HG03280 (cell line): Measurements from ENCODE around the gene HSF5.
"Not testable (repeated sequence)": the region's sequence is repeated elsewhere in the genome, so short reads cannot be mapped to it uniquely, and the experiment has no call there.

Source experiments
- ATAC-seq: cut with Tn5 transposase; IDR thresholded peaks from one replicate; pipeline ENCODE4 v1.9.1; 2021; ENCODE audit warnings: mild to moderate bottlenecking, moderate library complexity; ENCODE audit not compliant: unreplicated experiment

Gene HSF5

DNA sequence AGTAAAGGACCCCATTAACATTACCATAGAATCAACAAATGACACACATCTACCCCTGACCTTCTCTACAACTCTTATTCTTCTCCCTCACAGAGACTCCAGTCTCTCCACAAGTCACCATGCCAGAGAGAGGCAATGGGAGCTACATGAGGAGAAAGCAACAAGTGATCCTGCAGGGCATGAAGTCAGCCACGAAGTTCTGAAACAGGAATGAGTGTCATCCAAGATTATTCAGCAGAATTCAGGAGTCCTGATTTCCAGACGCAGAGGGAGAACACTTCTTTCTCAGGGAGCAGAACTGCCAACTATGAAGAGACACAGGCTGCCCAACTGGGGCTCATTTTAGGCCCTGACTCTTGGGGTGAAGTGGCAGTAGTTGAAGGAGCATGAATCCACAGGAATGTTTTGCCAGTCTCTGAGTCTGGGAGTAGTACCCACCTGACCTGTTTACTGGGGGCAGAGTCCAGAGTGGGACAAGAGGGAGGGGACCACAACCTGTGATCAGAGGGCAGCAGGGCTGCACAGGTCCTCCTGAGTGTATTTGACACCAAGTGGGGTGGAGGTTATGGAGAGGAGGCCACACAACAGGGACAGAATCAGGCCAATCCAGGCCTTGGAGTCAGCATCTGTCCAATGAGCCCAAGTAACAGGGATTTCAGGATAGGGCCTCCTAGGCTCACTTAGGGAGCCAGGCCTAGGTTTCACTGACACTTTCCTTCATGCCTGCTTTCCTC lies 28.6 kb upstream of the HSF5 start:
- ATAC-seq, result no peak

DNA sequence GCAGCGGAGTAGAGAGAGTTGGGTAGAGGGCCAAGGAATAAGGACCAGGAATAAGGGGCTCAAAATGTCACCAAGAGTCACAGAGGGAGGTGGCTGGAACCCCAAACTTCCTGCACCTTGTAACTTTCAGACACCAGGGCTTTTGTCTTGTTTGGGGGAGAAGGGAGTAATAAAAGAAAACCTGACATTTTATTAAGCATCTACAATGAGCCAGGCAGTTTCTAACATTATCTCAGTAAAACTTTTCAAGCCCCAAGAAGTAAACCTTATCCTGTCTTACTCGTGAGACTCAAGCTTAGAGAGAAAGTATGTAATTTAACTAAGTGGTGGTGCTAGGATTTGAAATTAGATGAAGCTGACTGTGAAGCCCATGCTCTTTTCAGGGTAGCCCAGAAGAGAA lies 27.1 kb upstream of the HSF5 start:
- ATAC-seq, result no peak

DNA sequence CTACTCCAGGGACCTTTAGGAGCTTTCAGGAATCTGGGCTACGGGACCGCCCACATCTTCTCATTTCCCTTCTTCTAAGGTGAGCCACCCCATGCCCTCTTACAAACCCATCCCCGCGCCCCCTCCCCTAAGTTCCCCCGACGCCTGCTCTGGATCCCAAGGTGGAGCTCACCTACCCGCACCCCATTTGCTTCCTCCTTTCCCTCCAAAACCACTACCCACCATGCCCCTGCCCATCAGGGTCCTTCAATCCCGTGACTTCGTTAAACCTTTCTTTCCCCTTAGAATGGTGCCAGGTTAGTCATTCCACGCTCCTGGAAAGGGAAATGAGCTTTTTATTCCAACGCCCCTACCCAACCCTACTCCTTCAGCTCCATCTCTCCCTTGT lies 26.6 kb upstream of the HSF5 start:
- no peak for ATAC-seq

DNA sequence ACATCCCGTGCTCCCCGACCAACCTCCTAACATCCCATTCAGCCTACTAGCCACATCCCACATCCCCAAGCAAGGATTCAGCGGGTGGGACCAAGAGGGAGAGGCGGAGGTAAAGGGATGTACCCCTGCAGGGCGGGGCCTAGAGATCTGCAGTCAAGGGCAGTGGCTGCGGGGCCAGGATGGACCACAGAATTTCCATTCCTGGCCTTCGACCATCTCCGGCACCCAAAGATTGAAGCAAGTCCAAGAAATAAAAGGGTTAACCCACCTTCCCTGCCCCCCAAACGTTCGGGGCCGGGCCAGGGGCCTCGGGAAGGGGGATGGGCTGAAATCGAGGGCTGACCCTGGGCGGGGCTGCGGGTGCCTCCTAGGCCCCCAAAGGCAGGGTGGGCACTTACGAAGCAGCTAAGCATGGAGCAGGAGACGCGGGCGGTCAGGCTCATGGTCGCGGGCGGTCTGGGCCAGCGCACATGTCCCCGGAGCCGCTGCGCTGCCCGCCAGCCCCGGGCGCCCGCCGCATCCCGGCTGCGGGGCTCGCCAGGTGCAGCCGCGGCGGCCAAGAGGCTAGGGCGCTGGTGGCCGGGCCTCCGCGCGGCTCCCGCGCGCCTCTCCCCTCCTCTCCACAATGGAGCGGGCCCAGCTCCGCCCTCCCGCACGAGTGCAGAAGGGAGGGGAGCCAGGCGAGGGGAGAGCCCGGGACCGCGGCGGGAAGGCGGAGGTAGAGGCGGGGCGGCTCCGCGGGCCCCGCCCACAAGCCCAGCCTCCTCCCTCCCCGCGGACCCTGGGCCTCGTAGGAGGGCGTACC lies 26.0 kb upstream of the HSF5 start, which contains the start of gene MTMR4:
Gene MTMR4 (minus strand): TSS at position 674 of the 805 bp plus-strand sequence. CDS start 231 bp downstream, at position 443.
- no peak for ATAC-seq

DNA sequence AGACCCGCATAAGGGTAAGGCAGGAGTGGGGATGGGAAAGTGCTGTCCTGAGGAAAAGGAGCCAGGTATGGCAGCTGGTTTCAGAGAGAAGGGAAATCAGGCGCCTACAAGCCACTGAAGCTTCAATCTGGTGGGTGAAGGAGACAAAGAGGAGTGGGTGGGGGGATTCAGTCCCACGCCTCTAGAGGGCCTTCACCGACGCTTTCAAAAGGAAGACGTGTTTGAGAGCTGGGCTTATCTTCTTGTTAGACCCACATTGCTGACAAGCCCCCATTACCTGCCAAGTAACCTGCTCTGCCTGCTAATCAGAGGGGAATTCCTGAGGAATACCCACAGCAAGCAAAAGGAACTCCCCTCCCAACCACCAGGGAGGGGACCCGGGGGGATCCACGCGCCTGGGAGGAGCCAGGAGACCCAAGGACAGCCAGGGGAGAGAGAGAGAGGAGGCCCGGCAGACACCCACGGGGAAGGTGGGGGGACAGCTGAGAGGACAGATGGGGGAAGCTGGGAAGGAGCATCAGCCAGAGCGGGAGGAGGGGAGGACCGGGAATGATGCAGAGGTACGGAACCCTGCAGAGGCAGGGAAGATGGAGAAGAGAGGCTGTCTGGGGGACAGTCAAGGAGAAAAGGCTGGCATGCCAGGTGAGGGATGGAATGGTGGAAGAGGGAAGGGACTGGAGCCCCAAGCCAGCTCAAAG lies 25.2 kb upstream of the HSF5 start:
- ATAC-seq, result no peak

DNA sequence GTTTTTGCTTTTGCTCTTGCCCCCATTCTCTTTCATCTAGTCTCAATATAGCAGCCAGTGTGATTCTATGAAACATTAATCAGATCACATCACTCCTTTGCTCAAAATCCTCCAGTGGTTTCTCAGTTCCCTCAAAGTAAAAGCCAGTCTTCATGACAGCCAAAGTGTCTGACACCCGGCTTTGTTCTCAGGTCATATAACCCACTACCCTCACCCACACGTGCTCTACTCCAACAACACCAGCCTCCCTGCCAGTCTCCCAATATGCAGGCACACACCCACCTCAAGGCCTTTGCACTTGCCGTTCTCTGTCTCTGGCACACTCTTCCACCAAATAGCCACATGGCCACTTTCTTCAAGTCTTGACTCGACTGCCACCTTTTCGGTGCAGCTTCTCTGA lies 21.9 kb upstream of the HSF5 start:
- ATAC-seq, result no peak

DNA sequence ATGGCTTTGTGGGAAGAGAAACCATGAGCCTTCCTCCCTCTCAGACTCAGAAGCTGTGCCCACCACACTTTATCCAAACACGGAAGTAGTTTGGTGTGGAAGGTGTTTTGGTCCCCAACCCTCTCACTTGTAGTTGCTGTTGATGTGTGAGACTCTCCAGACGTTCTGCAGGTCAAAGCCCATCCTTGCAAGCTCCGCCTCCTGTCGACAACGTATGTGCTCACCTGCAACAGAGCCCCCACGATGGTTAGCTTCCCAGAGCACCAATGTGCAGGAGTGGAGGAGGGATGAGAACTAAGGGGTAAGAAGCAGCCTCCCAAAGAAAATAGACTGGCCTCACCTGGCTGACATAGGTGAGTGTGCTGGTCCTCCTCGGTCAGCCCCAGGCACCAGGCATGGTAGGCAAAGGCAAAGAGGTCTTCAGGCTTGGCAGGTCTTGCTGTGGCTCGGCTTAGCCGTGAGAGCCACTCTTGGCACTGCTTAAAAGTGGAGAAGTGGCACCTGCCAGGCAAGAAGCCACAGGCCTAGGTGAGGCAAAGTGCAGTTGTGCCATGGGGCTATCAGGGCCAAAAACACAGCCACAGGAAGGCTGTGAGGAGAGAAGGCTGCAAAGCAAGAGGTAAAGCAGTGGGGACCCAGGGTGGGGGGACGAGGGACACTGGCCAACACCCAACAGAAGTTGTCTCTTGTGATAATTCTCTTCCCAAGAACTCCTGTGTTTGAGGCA lies 20.3 kb upstream of the HSF5 start:
- ATAC-seq, result no peak

DNA sequence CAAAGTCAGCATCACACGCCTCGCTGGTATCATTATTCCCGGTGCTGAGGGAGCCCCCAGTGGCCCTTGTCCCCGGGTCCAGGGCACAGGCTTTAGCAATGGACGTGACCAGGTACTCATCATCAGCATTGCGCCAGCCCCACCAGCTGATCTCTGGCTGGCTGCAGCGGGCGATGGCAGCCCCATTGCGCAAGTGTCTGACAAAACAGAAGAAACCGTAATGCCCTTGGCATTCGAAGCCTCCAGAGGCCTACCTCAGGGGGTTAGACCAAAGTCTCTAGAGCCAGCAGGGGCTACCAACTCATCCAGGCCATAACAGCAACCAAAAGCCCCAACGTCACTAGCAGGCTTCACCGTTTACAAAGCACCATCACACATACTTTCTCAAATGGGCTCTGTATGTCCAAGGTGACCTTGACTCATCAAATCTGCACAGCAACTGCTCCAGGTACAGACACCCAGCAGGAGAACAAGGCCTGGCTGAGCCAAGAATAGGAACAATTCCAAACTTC lies 19.0 kb upstream of the HSF5 start:
- no peak for ATAC-seq

DNA sequence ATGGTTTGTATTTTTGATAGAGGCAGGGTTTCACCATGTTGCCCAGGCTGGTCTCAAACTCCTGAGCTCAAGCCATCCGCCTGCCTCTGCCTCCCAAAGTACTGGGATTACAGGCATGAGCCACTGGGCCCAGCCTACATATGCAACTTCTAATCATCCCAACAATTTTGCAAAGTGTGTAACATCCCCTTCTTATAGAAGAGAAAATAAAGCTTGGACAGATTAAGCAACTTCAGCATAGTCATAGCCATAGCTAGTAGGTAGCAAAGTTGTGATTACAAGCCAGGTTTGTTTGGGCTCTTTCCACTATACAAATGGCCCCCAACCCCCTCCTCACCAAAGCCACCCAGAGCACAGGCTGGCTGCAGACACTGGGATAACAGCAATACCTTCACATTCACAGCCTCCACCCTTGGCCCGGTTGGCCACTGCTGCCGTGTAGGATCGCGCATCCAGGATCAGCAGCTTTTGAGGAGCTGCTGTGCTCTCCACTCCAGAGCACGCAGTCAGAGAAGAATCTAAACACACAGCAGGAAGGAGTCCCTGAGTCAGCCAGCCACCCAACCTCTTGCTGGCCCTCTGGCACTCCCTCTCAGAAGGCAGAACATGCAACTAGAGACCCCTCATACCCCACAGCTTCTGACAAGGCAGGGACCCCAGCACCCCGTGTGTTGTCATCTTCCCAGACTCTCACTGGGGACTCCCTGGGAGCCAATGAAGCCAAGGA lies 18.3 kb upstream of the HSF5 start:
- no peak for ATAC-seq

DNA sequence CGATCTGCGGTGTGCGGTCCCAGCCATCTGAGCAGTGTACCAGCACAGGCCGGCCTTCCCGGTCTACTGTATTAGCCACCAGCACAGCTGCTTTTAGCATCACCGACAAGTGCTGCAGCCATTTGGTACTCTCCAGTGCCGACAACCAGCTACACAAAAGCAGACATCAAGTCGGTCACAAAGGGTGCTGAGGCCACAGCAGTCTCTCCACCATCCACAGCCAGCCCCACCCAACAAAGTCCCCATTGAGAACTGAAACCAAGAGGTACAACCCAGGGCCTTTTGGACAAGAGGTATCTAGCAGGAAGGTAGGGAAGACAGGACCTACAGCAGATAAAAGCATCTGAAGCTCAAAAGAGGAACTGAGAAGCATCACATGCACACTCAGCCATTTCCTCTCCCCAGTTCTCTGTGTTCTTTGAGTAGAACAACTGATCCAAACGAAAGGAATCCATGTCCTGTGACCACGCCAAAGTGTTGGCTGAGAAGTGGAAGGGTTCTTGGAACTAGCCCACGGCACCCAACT lies 16.7 kb upstream of the HSF5 start:
- peak; percentile 90 for ATAC-seq

DNA sequence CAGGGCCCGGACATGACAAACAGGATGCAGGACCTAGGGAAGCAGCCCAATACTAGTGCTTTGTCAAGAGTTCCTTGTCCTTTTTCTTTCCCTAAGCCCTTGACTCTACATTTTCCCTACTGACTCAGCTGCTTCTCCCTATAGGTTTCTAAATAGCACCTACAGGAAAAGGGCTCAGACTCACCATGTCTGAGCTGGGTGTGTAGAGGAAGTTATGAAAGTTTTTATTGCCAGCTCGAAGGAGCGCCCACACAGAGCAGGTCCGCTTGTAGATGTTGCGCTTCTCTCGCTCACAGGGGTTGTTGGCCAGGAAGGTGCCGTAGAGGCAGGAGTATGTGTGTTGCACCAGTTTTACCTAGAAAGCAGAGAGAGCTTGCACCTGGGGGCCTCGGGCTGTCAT lies 15.7 kb upstream of the HSF5 start:
- ATAC-seq, result no peak

DNA sequence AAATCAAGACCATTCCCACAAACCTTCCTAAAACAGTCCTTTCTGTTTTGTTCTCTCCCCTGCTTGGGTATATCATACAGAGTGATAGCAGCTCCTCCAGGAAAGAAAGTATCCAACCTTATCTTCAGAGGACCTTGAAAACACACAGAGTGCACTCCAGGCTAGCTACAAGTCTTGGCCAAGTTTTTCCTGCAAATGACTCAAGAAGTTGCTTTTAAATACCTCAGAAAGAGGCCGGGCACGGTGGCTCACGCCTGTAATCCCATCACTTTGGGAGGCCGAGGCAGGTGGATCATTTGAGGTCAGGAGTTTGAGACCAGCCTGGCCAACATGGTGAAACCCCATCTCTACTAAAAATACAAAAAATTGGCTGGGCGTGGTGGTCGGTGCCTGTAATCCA lies 14.9 kb upstream of the HSF5 start:
- ATAC-seq, result not testable (repeated sequence)

DNA sequence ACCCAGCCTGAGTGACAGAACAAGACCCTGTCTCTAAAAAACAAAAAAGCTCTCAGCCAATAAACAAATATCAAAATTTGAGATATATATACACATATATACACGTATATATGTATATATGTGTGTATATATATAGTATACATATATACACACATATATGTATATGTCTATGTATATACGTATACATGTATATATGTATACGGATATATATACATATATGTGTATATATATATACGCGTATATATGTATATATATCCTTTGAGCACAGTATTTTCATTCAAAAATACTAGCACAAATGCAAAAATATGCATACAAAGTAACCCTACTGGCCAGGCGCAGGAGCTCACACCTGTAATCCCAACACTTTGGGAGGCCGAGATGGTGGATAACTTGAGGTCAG lies 13.2 kb upstream of the HSF5 start:
- ATAC-seq, result no peak

DNA sequence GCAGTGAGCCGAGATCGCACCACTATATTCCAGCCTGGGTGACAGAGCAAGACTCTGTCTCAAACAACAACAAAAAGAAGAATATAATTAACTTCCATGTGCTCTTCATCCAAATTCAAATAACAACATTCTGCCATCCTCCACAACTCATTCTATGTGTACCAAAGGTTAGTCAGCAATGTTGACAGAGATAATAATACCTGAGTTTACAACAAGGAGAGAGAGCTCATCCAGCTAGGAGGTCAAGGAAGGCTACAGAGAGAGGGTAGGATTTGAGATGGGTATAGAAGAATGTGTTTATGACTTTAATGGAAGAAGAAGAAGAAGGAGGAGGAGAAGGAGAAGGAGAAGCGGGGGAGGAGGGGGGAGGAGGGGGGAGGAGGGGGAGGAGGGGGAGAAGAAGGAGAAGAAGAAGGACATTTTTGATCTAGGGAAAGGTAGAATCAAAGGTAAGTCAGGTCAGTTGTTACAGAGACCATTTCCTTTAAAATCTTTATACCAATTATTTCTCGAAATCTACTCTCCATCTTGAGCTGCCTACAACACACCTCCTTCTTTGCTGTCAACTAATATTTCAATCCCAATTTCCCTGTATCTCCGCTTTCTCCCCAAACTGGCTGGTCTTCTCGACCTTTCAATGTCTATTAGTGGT lies 10.1 kb upstream of the HSF5 start:
- no peak for ATAC-seq

DNA sequence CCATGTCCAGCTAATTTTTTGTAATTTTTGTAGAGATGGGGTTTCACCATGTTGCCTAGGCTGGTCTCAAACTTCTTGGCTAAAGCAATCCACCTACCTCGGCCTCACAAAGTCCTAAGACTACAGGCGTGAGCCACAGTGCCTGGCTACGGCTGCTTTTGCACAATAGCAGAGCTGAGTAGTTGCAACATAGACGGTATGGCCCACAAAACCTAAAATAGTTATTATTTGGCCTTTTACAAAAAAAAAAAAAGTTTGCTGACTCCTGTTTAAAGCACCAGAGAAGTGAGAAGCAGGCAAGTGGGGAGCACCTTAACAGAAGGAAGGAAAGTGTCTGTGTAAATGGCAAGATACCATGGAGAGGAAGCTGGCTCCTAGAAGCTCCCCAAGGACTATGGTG lies 5.3 kb upstream of the HSF5 start:
- no peak for ATAC-seq

DNA sequence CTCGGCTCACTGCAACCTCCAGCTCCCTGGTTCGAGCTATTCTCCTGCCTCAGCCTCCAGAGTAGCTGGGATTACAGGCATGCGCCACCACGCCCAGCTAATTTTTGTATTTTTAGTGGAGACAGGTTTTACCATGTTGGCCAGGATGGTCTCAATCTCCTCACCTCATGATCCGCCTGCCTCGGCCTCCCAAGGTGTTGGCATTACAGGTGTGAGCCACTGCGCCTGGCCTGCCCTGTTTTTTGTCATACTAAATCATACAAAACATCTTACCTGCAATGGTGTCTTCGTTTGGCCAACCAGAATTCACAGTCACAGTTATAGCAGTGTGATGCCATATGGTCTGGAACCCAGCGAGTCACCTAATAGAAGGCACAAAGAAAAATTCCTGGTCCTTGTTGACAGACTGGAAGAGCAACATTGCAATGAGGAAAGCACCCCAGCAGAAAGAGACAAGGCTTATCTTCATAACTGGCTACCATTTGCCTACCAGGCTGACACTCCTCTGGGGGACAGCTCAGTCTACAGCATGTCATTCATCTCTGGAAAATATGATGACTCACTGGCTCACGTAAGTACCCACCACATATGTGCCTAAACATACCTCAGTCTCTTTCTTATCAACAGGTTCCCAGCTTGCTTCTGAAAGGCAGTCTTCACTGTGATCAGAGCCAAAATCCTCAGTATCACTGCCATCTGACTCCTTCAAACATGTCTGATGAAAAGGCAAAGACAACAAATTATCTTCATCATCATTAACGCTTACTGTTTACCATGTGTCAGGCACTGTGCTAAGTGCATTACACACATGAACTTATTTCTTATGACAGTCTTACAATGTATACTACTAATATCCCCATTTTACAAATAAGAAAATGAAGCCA lies 4.3 kb upstream of the HSF5 start:
- no peak for ATAC-seq

DNA sequence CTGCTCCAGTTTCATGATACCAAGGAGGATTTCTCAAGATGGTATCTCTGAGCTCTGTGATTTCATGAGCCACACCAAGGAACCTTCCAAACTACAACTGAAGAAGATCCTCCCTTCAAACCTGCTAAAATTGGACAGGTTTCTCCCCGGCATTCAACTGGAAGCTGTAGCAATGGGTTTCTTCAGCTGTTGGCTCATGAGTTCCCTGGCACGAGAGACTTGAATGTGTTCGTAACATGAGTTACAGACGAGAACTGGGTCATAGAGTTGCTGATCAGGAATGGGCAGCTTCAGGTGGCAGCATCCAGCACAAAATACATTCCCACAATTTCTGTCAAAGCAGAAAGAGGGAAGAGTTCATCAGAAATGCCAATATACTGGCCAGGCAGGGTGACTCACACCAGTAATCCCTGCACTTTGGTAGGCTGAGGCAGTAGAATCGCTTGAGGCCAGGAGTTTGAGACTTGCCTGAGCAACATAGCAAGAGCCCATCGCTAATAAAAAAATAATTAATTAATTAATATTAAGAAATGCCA lies 3.4 kb upstream of the HSF5 start:
- no peak for ATAC-seq

DNA sequence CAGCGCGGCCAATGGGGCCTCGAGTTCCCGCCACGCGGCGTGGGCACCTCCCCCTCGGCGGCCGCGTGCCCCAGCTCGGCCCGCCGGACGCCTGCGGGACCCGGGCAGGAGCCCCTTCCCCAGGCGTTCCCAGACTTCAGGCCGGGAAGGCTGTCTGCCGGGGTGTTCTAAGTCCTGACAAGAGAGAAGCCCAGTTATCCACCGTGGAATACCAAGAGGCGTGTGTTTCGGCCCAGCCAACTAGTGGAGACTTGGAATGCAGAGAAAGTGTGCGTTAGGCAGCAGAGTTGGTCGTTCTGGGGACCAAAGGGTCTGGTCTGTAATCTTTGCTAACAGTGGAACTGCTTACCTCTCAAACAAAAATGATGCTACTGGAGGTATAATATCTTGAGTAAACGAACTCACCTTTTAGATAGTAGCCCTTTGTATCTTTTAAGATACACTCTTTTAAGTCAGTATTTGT lies 251 bp upstream of the HSF5 start:
- no peak for ATAC-seq
